Measurements from ENCODE around the gene MAP1B. TPM values are rescaled to one million over a fixed set of nuclear protein-coding genes. Genes with fewer than 3 reads are reported as not detected.

MAP1B gene
- polyA plus RNA-seq, 3 donors: 0.02 TPM; not detected in 2

DNA sequence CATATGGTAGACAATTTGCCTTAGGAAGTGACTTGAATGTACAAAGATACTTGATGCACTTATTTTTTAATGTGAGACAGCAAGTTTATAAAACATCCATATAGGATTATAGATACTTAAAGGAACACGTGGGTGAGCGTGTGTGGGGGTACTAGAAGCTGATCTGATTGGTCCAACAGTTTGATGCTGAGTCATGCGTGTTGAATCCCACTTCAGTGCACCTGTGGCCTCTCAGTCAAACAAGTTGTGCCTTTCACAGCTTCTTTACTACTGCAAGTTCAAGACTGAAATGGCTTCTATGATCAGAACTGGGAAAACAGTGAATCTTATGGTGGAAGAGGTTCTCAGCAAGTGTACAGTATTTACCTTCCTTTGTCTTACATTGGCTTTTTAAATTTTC is 98.9 kb downstream of the MAP1B start:
- no peak overlapping the region for H3K27ac Mint-ChIP-seq
- H3K27me3 ChIP-seq (ENCODE audit: control insufficient read depth in 2 of 2, insufficient read depth in 2 of 2, low read length in 2 of 2): no peaks in the 10 kb centered on the region
- H4K20me1 ChIP-seq (ENCODE audit: insufficient read depth, low read length): no peaks in the 10 kb centered on the region
- H2AFZ ChIP-seq (ENCODE audit: insufficient read depth, low read depth, low read length, poor library complexity, severe bottlenecking): no peak overlapping the region
- WGBS (ENCODE audit: insufficient coverage): no CpG with 5 or more reads among the region's 3 CpGs
- no peaks in the 10 kb centered on the region for H3K79me2 ChIP-seq (ENCODE audit: insufficient read depth, low read length)
- H3K4me2 ChIP-seq (replicated peaks; ENCODE audit: extremely low read depth, low read length, poor library complexity, severe bottlenecking): no peak overlapping the region
- no peak overlapping the region for H3K4me3 Mint-ChIP-seq
- H3K27ac ChIP-seq (ENCODE audit: low read depth in 1 of 2, low read length in 2 of 2): no peak overlapping the region
- no peaks in the 10 kb centered on the region for H3K9me3 Mint-ChIP-seq
- intact Hi-C loops (cut with micrococcal nuclease): no loop called here
- H3K4me3 ChIP-seq (replicated peaks in 1 of 3; ENCODE audit: low read depth in 2 of 3, low read length in 3 of 3): no peak overlapping the region
- H3K36me3 Mint-ChIP-seq: no peaks in the 10 kb centered on the region
- no peaks in the 10 kb centered on the region for H3K4me1 ChIP-seq (ENCODE audit: control insufficient read depth in 1 of 2, insufficient read depth in 2 of 2, low read length in 2 of 2)
- H3K9me3 ChIP-seq (replicated peaks in 1 of 2; ENCODE audit: control insufficient read depth in 1 of 2, insufficient read depth in 1 of 2, low read length in 2 of 2): no peaks in the 10 kb centered on the region
- no peak overlapping the region for H3K9ac ChIP-seq (ENCODE audit: insufficient read depth, low read length, poor library complexity, severe bottlenecking)
- DNase-seq: no peak
- H3K4me1 Mint-ChIP-seq: no peaks in the 10 kb centered on the region
- H3K27me3 Mint-ChIP-seq (ENCODE audit: low read depth in 3 of 3): peaks cover 0 to 6% (median 2%) of the 10 kb centered on the region in 3 donors
- TF ChIP-seq, protein P1, sequence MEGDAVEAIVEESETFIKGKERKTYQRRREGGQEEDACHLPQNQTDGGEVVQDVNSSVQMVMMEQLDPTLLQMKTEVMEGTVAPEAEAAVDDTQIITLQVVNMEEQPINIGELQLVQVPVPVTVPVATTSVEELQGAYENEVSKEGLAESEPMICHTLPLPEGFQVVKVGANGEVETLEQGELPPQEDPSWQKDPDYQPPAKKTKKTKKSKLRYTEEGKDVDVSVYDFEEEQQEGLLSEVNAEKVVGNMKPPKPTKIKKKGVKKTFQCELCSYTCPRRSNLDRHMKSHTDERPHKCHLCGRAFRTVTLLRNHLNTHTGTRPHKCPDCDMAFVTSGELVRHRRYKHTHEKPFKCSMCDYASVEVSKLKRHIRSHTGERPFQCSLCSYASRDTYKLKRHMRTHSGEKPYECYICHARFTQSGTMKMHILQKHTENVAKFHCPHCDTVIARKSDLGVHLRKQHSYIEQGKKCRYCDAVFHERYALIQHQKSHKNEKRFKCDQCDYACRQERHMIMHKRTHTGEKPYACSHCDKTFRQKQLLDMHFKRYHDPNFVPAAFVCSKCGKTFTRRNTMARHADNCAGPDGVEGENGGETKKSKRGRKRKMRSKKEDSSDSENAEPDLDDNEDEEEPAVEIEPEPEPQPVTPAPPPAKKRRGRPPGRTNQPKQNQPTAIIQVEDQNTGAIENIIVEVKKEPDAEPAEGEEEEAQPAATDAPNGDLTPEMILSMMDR (IDR thresholded peaks at IDR 0.05): no peak
- H3K36me3 ChIP-seq (replicated peaks in 1 of 2; ENCODE audit: control insufficient read depth in 1 of 2, insufficient read depth in 2 of 2, low read length in 2 of 2): no peaks in the 10 kb centered on the region

DNA sequence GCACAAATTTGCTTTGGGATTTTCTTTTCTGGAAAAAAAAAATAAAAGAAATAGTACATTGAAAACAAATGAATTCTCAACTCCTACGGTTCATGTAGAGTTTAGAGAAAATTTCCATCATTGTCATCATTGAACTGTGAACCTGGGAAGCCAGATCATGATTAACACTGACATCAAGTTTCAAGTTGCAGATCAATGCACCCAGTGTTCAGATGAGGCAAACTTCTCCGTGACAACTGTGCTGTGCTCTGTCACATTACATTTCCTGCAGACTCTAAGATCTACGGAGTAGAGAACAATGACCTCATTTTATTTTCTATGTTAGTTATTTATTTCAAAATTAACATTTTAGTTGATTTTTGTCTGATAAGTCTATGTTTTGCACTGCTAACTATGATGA is 99.7 kb downstream of the MAP1B start:
- no peaks in the 10 kb centered on the region for H3K4me1 ChIP-seq (ENCODE audit: control insufficient read depth in 1 of 2, insufficient read depth in 2 of 2, low read length in 2 of 2)
- no peak overlapping the region for H3K4me3 ChIP-seq (replicated peaks in 1 of 3; ENCODE audit: low read depth in 2 of 3, low read length in 3 of 3)
- H3K9me3 ChIP-seq (replicated peaks in 1 of 2; ENCODE audit: control insufficient read depth in 1 of 2, insufficient read depth in 1 of 2, low read length in 2 of 2): no peaks in the 10 kb centered on the region
- H2AFZ ChIP-seq (ENCODE audit: insufficient read depth, low read depth, low read length, poor library complexity, severe bottlenecking): no peak overlapping the region
- intact Hi-C loops (cut with micrococcal nuclease): no loop called here
- no peaks in the 10 kb centered on the region for H3K27me3 ChIP-seq (ENCODE audit: control insufficient read depth in 2 of 2, insufficient read depth in 2 of 2, low read length in 2 of 2)
- no peaks in the 10 kb centered on the region for H3K9me3 Mint-ChIP-seq
- WGBS (ENCODE audit: insufficient coverage): no CpG with 5 or more reads among the region's 3 CpGs
- H3K4me3 Mint-ChIP-seq: no peak overlapping the region
- no peaks in the 10 kb centered on the region for H3K79me2 ChIP-seq (ENCODE audit: insufficient read depth, low read length)
- TF ChIP-seq, protein P1 (IDR thresholded peaks at IDR 0.05): no peak
- peaks cover 0 to 5% (median 2%) of the 10 kb centered on the region in 3 donors for H3K27me3 Mint-ChIP-seq (ENCODE audit: low read depth in 3 of 3)
- H4K20me1 ChIP-seq (ENCODE audit: insufficient read depth, low read length): no peaks in the 10 kb centered on the region
- no peak overlapping the region for H3K9ac ChIP-seq (ENCODE audit: insufficient read depth, low read length, poor library complexity, severe bottlenecking)
- no peak for DNase-seq
- H3K27ac ChIP-seq (ENCODE audit: low read depth in 1 of 2, low read length in 2 of 2): no peak overlapping the region
- no peaks in the 10 kb centered on the region for H3K36me3 ChIP-seq (replicated peaks in 1 of 2; ENCODE audit: control insufficient read depth in 1 of 2, insufficient read depth in 2 of 2, low read length in 2 of 2)
- no peak overlapping the region for H3K4me2 ChIP-seq (replicated peaks; ENCODE audit: extremely low read depth, low read length, poor library complexity, severe bottlenecking)
- no peaks in the 10 kb centered on the region for H3K36me3 Mint-ChIP-seq
- H3K27ac Mint-ChIP-seq: no peak overlapping the region
- no peaks in the 10 kb centered on the region for H3K4me1 Mint-ChIP-seq
